Stomach smooth muscle (tissue), 2 donors: ENCODE results near the gene SRGAP3.
"Not testable (repeated sequence)": the region's sequence is repeated elsewhere in the genome, so short reads cannot be mapped to it uniquely, and the experiment has no call there.

Experiments used
- H3K27ac ChIP-seq: one replicate; pipeline ENCODE4 v1.7.0; 2013; ENCODE audit warnings: mild to moderate bottlenecking, low read length, inconsistent platforms
- H3K27me3 ChIP-seq, 2 donors: one replicate each; pipeline ENCODE4 v1.7.0; 2013; ENCODE audit warnings: low read length in 2 of 2; ENCODE audit not compliant: insufficient read depth in 2 of 2, control insufficient read depth in 1 of 2
- H3K36me3 ChIP-seq, 2 donors: one replicate each; pipeline ENCODE4 v1.7.0; 2013; ENCODE audit warnings: low read length in 2 of 2; ENCODE audit not compliant: control insufficient read depth in 2 of 2, insufficient read depth in 2 of 2
- H3K4me1 ChIP-seq: one replicate; pipeline ENCODE4 v1.7.0; 2013; ENCODE audit warnings: low read length; ENCODE audit not compliant: control insufficient read depth, insufficient read depth
- H3K4me3 ChIP-seq, 2 donors: one replicate each; pipeline ENCODE4 v1.7.0; 2013; ENCODE audit warnings: low read length in 2 of 2
- H3K9ac ChIP-seq, 2 donors: one replicate each; pipeline ENCODE4 v1.7.0; 2013; ENCODE audit warnings: low read length in 2 of 2, mild to moderate bottlenecking in 1 of 2
- H3K9me3 ChIP-seq, 2 donors: one replicate each; pipeline ENCODE4 v1.7.0; 2013; ENCODE audit warnings: low read length in 2 of 2; ENCODE audit not compliant: control insufficient read depth in 2 of 2
- donor health status: healthy.
- donor health status: Pancreatic carcinoma.

The SRGAP3 gene

DNA sequence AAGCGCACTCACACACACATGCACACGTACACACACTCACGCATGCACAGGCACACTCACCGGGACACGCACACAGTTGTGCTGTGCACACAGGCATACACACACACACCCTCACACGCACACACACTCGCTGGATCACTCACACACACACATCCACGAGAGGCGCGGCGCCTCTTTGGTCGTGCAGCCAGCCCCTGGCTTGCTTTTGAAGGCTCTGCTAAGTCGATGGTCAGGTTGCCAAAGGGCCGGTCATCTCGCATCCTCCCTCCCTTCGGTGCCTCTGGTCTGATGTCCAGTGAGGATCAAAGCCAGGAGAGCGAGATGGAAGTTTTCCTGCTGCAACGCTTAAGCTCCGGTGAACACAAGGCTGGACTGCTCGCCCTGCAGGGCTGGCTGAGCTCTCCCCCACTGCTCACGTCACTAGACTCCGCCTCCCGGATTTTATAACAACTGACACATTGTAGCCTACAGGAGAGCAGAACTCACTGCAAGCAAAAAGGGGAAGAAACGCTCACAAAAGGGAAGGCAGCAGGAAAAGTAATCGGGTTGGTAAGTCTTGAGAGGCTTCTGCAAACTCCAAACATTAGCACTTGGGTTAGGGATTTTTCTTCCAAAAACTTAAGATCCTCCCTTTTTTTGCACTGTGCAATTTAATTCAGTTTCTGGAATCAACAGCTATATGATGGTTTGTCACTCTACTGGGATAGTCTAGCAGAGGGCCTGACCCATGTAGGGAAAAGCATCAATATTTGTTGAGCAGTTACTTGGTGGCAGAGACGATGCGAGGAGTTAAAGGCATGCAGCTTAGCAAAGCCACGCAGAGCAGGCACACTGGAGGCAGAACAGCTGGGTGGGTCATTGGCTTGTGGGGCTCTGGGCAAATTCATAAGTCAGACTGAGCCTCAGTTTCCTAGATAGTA lies at the start of gene SRGAP3:
Gene SRGAP3, minus strand, starts transcription at position 374 of the 920 bp plus-strand sequence. CDS start 695 bp downstream, outside the sequence.
- no peaks in the 10 kb centered on the region for H3K27me3 ChIP-seq
- peaks cover 20% of the 10 kb centered on the region for H3K4me1 ChIP-seq
- H3K9me3 ChIP-seq: no peaks in the 10 kb centered on the region
- no peaks in the 10 kb centered on the region for H3K36me3 ChIP-seq
- peak within 1 kb of the TSS; percentile 86 to 91 for H3K4me3 ChIP-seq
- H3K27ac ChIP-seq: peak within 1 kb of the TSS; percentile 19
- peak within 1 kb of the TSS; percentile 40 to 55 for H3K9ac ChIP-seq

DNA sequence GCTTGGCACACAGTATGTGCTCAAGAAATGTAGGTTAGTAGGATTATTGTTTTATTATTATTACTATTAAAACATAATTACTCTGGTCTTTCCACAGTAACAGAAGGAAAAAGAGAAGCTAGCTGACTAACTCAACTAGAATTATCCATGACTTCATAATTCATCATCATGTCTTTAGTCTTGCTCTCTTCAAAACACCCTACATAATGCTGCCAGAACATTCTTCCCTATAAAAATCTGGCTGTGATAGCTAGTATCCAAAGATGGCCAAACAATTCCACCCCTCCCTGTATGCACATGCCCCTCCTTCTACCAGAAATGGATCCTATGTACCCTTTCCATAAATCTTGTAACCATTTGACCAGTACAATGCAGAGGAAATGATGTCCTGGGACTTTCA lies 48.8 kb upstream of the SRGAP3 start:
- H3K9me3 ChIP-seq: no peaks in the 10 kb centered on the region
- H3K9ac ChIP-seq: no peak overlapping the region
- no peaks in the 10 kb centered on the region for H3K36me3 ChIP-seq
- no peak overlapping the region for H3K27ac ChIP-seq
- H3K4me3 ChIP-seq: no peak overlapping the region
- H3K4me1 ChIP-seq: peaks cover 9% of the 10 kb centered on the region
- peaks cover 0 to 3% of the 10 kb centered on the region in 2 donors for H3K27me3 ChIP-seq

GRCh38 chr3:9296241-9296640 lies 46.8 kb upstream of the SRGAP3 start:
- Histone ChIP-seq H3K9ac (no peak overlapping the region), H3K4me3 (no peak overlapping the region), H3K4me1 (no peaks in the 10 kb centered on the region), H3K36me3 (no peaks in the 10 kb centered on the region), H3K27ac (no peak overlapping the region), H3K9me3 (no peaks in the 10 kb centered on the region), H3K27me3 (no peaks in the 10 kb centered on the region)

DNA sequence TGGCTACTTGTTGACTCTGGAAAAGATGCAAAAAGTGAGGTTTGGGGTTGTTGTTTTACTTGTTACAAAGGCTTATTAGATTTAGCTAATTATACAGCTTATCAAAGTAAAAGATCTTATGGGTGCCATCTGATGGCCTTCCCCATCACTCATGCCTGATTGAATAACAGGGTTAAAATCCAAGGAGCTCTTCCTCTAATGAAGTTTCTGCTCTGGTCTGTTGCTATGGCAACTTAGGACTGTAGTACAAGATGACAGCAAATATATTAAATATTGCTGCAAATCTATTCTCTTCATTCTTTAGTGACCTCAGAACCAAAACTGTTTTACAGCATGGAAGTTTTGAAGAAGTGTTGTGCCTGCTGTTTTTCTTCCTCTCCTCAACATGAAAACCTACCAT lies 45.6 kb upstream of the SRGAP3 start:
- Histone ChIP-seq H3K9me3 (no peaks in the 10 kb centered on the region), H3K9ac (no peak overlapping the region), H3K27ac (no peak overlapping the region), H3K4me3 (no peak overlapping the region), H3K27me3 (no peaks in the 10 kb centered on the region), H3K4me1 (no peaks in the 10 kb centered on the region), H3K36me3 (no peaks in the 10 kb centered on the region)

DNA sequence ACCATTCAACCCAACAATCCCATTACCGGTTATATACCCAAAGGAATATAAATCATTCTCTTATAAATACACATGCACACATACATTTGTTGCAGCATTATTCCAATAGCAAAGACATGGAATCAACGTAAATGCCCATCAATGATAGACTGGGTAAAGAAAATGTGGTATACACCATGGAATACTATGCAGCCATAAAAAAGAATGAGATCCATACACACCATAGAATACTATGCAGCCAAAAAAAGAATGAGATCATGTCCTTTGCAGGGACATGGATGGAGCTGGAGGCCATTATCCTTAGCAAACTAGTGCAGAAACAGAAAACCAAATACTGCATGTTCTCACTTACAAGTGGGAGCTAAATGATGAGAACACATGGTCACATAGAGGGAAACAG lies 44.5 kb upstream of the SRGAP3 start:
- H3K9ac ChIP-seq, H3K4me1 ChIP-seq, H3K27ac ChIP-seq, H3K36me3 ChIP-seq, H3K9me3 ChIP-seq, H3K27me3 ChIP-seq, H3K4me3 ChIP-seq: not testable (repeated sequence)

GRCh38 chr3:9293076-9293475 lies 43.6 kb upstream of the SRGAP3 start:
- H3K36me3 ChIP-seq: no peaks in the 10 kb centered on the region
- H3K9ac ChIP-seq: no peak overlapping the region
- no peaks in the 10 kb centered on the region for H3K27me3 ChIP-seq
- H3K9me3 ChIP-seq: no peaks in the 10 kb centered on the region
- no peak overlapping the region for H3K27ac ChIP-seq
- no peaks in the 10 kb centered on the region for H3K4me1 ChIP-seq
- no peak overlapping the region for H3K4me3 ChIP-seq

DNA sequence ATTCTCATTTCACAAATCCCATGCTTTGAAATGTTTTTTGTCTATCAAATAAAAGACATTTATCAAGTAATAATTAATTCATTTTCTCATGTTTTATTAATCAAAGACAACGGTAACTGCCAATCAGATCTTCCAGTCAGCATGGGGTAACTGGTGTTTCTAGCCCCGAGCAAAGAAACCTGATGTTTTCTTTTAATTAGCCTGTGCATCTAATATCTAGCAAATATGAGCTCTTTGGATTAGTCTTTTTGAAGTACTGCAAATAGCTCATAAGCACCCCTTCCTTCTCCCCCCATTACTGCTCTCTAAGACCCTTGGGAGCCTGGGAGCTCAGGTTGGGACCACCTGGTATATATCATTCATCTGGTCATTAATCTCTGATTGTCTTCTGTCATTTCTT lies 43.1 kb upstream of the SRGAP3 start:
- no peaks in the 10 kb centered on the region for H3K4me1 ChIP-seq
- H3K9me3 ChIP-seq: no peaks in the 10 kb centered on the region
- no peaks in the 10 kb centered on the region for H3K36me3 ChIP-seq
- H3K27ac ChIP-seq: no peak overlapping the region
- no peak overlapping the region for H3K4me3 ChIP-seq
- H3K9ac ChIP-seq: no peak overlapping the region
- no peaks in the 10 kb centered on the region for H3K27me3 ChIP-seq

DNA sequence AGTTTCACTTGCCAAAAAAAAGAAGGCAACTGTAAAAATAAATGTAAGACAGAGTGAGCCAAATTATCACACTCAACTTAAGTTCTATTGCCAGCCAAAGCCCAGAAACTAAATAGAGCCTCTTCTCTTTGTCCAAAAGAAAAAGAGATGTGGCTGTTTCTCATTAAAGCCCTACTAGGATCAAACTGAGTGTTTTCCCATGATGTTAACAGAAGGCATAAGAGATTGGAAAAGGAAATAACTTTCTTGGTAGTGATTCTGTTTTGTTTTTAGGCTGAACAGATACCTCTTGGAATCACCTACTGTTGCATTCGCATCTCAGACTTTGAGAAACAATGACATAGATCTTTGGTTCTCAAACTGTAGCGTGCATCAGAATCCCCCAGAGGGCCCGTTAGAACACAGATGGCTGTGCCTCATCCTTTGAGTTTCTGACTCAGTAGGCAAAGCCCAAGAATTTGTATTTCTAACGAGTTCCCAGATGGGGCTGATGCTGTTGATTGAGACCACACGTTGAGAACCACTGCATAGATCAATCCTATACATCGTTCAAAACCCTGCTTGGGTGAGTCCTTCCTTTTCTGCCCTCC lies 42.5 kb upstream of the SRGAP3 start:
- Histone ChIP-seq H3K9me3 (no peaks in the 10 kb centered on the region), H3K27ac (no peak overlapping the region), H3K4me1 (no peaks in the 10 kb centered on the region), H3K9ac (no peak overlapping the region), H3K27me3 (no peaks in the 10 kb centered on the region), H3K36me3 (no peaks in the 10 kb centered on the region), H3K4me3 (no peak overlapping the region)

- Histone ChIP-seq H3K27ac (no peak overlapping the region), H3K27me3 (no peaks in the 10 kb centered on the region), H3K9me3 (no peaks in the 10 kb centered on the region), H3K4me3 (no peak overlapping the region), H3K36me3 (no peaks in the 10 kb centered on the region), H3K9ac (no peak overlapping the region), H3K4me1 (no peaks in the 10 kb centered on the region)
Measured at GRCh38 chr3:9290566-9290965, 41.1 kb upstream of the SRGAP3 start.

DNA sequence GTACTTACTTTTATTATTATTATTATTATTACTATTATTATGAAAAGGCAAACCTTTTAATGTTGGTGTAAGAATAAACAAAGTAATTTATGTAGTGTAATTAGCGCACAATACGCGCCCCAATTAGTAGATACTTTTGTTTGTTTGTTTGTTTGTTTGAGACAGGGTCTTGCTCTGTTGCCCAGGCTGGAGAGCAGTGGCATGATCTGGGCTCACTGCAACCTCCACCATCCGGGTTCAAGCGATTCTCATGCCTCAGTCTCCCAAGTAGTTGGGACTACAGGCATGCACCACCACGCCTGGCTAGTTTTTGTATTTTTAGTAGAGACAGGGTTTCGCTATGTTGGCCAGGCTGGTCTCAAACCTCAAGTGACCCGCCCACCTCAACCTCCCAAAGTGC lies 32.1 kb upstream of the SRGAP3 start:
- H3K27me3 ChIP-seq, H3K4me3 ChIP-seq, H3K36me3 ChIP-seq, H3K9me3 ChIP-seq, H3K9ac ChIP-seq, H3K27ac ChIP-seq, H3K4me1 ChIP-seq: not testable (repeated sequence)
